Thyroid gland (tissue), 4 donors: ENCODE measurements around the gene ZNF197. TPM values are rescaled to one million over a fixed set of nuclear protein-coding genes. Genes with fewer than 3 reads are reported as not detected.
A peak's percentile ranks its signal among the peaks of the same experiment; 100 is the strongest.
"Not testable (repeated sequence)": the region's sequence is repeated elsewhere in the genome, so short reads cannot be mapped to it uniquely, and the experiment has no call there.

ENCODE experiments used
- DNase-seq, 2 donors: peaks; one replicate each; pipeline ENCODE4 v3.0.0-alpha.2; 2019
- H3K27ac ChIP-seq, 3 donors: fragments of 200-600 bp; sonication (generic); 1 replicate in 2 of 3; 2 replicates in 1 of 3; pipeline ENCODE4 v1.5.1; 2016 to 2019; ENCODE audit warnings: mild to moderate bottlenecking in 1 of 3, moderate library complexity in 1 of 3
- H3K27me3 ChIP-seq: fragments of 200-600 bp; sonication (generic); one replicate; pipeline ENCODE4 v1.5.1; 2019
- H3K36me3 ChIP-seq, 2 donors: fragments of 200-600 bp; sonication (generic); one replicate each; pipeline ENCODE4 v1.5.1; 2016 to 2019
- H3K4me1 ChIP-seq, 2 donors: fragments of 200-600 bp; sonication (generic); one replicate each; pipeline ENCODE4 v1.5.1; 2017 to 2019
- H3K4me3 ChIP-seq, 3 donors: fragments of 200-600 bp; sonication (generic); replicated peaks in 1 of 3; 1 replicate in 2 of 3; 2 replicates in 1 of 3; pipeline ENCODE4 v1.5.1; 2016; ENCODE audit warnings: mild to moderate bottlenecking in 1 of 3
- H3K9me3 ChIP-seq: fragments of 200-600 bp; sonication (generic); one replicate; pipeline ENCODE4 v1.5.1; 2017
- CTCF ChIP-seq, 6 experiments: fragments of 200-600 bp in 3 of 6; fragments of 450-650 bp in 3 of 6; sonication (generic) in 3 of 6; IDR thresholded peaks; one replicate each; pipeline ENCODE4 v1.5.1; 2016 to 2019; ENCODE audit warnings: antibody characterized with exemption in 6 of 6, mild to moderate bottlenecking in 2 of 6, inconsistent platforms in 1 of 6, moderate library complexity in 1 of 6
- POLR2A ChIP-seq, 2 donors: fragments of 450-650 bp; IDR thresholded peaks; one replicate each; pipeline ENCODE4 v1.6.1; 2017; ENCODE audit warnings: antibody characterized with exemption in 2 of 2, mild to moderate bottlenecking in 2 of 2, moderate library complexity in 1 of 2
- WGBS, 2 donors: methylation state at CpG; one replicate each; pipeline ENCODE4 v1.1.5; 2017; 5-methylcytosine and 5-hydroxymethylcytosine counted together
- intact Hi-C: fragments of 100-400 bp; cut with DNase I; formaldehyde crosslinking; loops from one replicate; pipeline ENCODE4 v1.15.1; 2023
- total RNA-seq, 4 donors: library from RNA; depleted of rRNA; stranded (reverse); fragments of >200 nt; gene quantifications; one replicate each; pipeline ENCODE4 v1.2.3, GENCODE V29; 2016

The ZNF197 gene
- 10 to 100 TPM; 17.4 to 39.2 (median 26.9) TPM for total RNA-seq

- intact Hi-C loops, result no loop called here
- TF ChIP-seq POLR2A (IDR thresholded peaks at IDR 0.05) (peak in 1 of 2 donors; percentile 54), CTCF (IDR thresholded peaks at IDR 0.05) (peak in 1 of 6 experiments; percentile 6)
- no peaks in the 10 kb centered on the region for H3K9me3 ChIP-seq
- no peaks in the 10 kb centered on the region for H3K27me3 ChIP-seq
- peaks cover 9 to 16% of the 10 kb centered on the region in 2 donors for H3K4me1 ChIP-seq
- peaks cover 0 to 7% of the 10 kb centered on the region in 2 donors for H3K36me3 ChIP-seq
- DNase-seq, result peak; percentile 89
- peak within 1 kb of the TSS; percentile 82 to 91 (median 86) for H3K27ac ChIP-seq
- H3K4me3 ChIP-seq, result peak within 1 kb of the TSS; percentile 15 to 80 (median 77)
- WGBS, 2 donors, result 2% methylated on average over 16 to 18 of the region's 47 CpGs
Observed at GRCh38 chr3:44624749-44625480, at the start of gene ZNF197. TSS of gene ZNF197 (plus strand) at chr3:44625036. CDS start at chr3:44629155, 4,119 bp downstream.

DNA sequence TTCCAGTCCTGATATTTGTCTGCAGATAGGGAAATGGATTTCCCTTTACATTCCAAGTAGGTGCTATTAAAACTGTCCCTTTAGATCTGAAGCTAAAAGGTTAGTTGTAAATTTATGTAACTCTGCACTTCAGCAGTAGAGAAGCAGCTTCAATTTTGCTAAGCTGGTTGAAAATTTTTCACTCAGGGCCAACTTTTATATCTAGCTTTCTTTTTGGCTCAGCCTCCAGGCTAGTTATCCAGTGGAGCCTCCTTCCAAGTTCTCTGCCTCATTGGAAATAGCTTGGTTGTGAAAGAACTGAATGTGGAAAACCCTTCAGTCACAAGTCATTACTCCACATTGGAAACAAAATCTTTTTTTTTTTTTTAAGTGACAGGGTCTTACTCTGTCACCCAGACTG, 48.2 kb upstream of the ZNF197 start:
- no peaks in the 10 kb centered on the region for H3K36me3 ChIP-seq
- H3K9me3 ChIP-seq, result no peaks in the 10 kb centered on the region
- H3K4me3 ChIP-seq, result no peak overlapping the region
- H3K4me1 ChIP-seq, result no peaks in the 10 kb centered on the region
- no peak overlapping the region for H3K27ac ChIP-seq
- intact Hi-C loops, result no loop called here
- no peaks in the 10 kb centered on the region for H3K27me3 ChIP-seq
- TF ChIP-seq CTCF (IDR thresholded peaks at IDR 0.05) (no peak), POLR2A (IDR thresholded peaks at IDR 0.05) (no peak)
- no peak for DNase-seq

- intact Hi-C loops, DNase-seq, H3K9me3 ChIP-seq, H3K4me3 ChIP-seq, H3K27me3 ChIP-seq, H3K4me1 ChIP-seq, H3K36me3 ChIP-seq, H3K27ac ChIP-seq: not testable (repeated sequence)
- 87 to 89% methylated on average over 8 to 9 of the region's 11 CpGs for WGBS, 2 donors
Observed at GRCh38 chr3:44577354-44577952, 47.4 kb upstream of the ZNF197 start.

DNA sequence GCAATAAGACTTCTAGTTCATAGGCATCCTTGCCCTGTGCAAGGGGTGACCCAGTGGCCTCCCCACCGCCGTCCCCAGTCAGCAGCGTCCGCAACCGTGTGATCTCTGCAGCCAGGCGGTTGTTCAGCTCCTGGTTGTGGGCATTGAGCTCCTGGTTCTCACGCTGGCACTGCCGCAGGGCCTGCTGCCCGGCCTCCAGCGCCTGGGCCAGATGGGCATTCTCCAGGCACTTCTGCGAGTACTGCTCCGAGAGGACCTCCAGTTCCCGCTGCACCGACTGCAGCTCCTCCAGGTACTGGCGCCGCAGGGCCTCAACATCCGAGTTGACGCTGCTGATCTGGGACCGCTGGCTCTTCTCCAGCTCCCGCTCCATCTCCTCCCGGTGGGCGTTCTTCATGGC, 46.5 kb upstream of the ZNF197 start:
- H3K9me3 ChIP-seq, DNase-seq, H3K27ac ChIP-seq, H3K27me3 ChIP-seq, H3K36me3 ChIP-seq, intact Hi-C loops, H3K4me1 ChIP-seq, H3K4me3 ChIP-seq: not testable (repeated sequence)
- 98 to 99% methylated on average over 14 to 22 of the region's 22 CpGs for WGBS, 2 donors

GRCh38 chr3:44578924-44579515, 45.8 kb upstream of the ZNF197 start:
- H3K4me1 ChIP-seq, H3K36me3 ChIP-seq, DNase-seq, H3K9me3 ChIP-seq, H3K27ac ChIP-seq, intact Hi-C loops, H3K4me3 ChIP-seq, H3K27me3 ChIP-seq: not testable (repeated sequence)
- WGBS, 2 donors, result 94% methylated on average over 35 to 37 of the region's 37 CpGs

DNA sequence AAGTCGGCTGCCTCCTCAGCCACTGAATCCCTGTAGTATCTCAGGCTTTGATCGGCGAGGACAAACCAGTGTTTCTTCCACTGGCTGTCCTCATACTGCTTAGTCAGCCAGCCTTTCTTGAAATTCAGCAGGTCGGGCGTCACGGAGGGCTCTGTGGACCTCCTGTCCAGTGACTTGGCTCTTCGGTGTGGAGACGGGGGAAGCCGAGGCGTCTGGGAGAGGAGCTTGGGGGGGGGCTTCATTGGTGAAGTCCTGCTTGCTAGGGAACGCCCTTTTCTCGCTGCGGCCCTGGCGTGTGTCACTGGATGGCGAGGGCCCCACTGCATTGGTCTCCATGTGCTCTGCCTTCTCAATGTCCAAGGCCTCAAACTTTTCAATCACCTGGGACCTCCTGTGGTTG, 45.1 kb upstream of the ZNF197 start:
- H3K27ac ChIP-seq, H3K4me3 ChIP-seq, H3K36me3 ChIP-seq, intact Hi-C loops, DNase-seq, H3K4me1 ChIP-seq, H3K27me3 ChIP-seq, H3K9me3 ChIP-seq: not testable (repeated sequence)
- WGBS, 2 donors, result 94 to 99% methylated on average over 14 to 15 of the region's 15 CpGs

- H3K27ac ChIP-seq, DNase-seq, intact Hi-C loops, H3K36me3 ChIP-seq, H3K9me3 ChIP-seq, H3K4me1 ChIP-seq, H3K27me3 ChIP-seq, H3K4me3 ChIP-seq: not testable (repeated sequence)
- whole genome bisulfite sequencing, 2 donors, result 31 to 39% methylated on average over 10 to 25 of the region's 62 CpGs
Observed at GRCh38 chr3:44580971-44581370, 43.9 kb upstream of the ZNF197 start.
